Ascending aorta (tissue), 2 donors: ENCODE results near the gene PAPPA. TPM values are rescaled to one million over a fixed set of nuclear protein-coding genes. Genes with fewer than 3 reads are reported as not detected.

Source experiments
- DNase-seq, 2 donors: peaks; one replicate each; pipeline ENCODE4 v3.0.0-alpha.2; 2019; ENCODE audit warnings: low spot score in 2 of 2
- H3K27ac ChIP-seq, 2 donors: fragments of 200-600 bp; sonication (generic); one replicate each; pipeline ENCODE4 v1.5.1; 2016 to 2017; ENCODE audit warnings: mild to moderate bottlenecking in 1 of 2
- H3K27me3 ChIP-seq: fragments of 200-600 bp; sonication (generic); one replicate; pipeline ENCODE4 v1.5.1; 2017
- H3K36me3 ChIP-seq, 2 donors: fragments of 200-600 bp; sonication (generic); one replicate each; pipeline ENCODE4 v1.5.1; 2016
- H3K4me1 ChIP-seq, 2 donors: fragments of 200-600 bp; sonication (generic); one replicate each; pipeline ENCODE4 v1.5.1; 2016 to 2017; ENCODE audit warnings: mild to moderate bottlenecking in 1 of 2
- H3K4me3 ChIP-seq, 2 donors: fragments of 200-600 bp; sonication (generic); one replicate each; pipeline ENCODE4 v1.5.1; 2016 to 2017; ENCODE audit warnings: mild to moderate bottlenecking in 1 of 2
- H3K9me3 ChIP-seq, 2 donors: fragments of 200-600 bp; sonication (generic); one replicate each; pipeline ENCODE4 v1.5.1; 2016
- CTCF ChIP-seq, 3 experiments: fragments of 200-600 bp in 2 of 3; fragments of 450-650 bp in 1 of 3; sonication (generic) in 2 of 3; IDR thresholded peaks; one replicate each; pipeline ENCODE4 v1.5.1; 2016 to 2019; ENCODE audit warnings: antibody characterized with exemption in 3 of 3, mild to moderate bottlenecking in 1 of 3, moderate library complexity in 1 of 3
- intact Hi-C: fragments of 100-400 bp; cut with DNase I; formaldehyde crosslinking; loops from one replicate; pipeline ENCODE4 v1.15.1; 2023
- total RNA-seq: library from RNA; depleted of rRNA; stranded (reverse); fragments of >200 nt; gene quantifications from one replicate; pipeline ENCODE4 v1.1.0, GENCODE V29; 2016

PAPPA gene
- total RNA-seq, 1 donor from 2014 or later = 6.0 TPM

GRCh38 chr9:116247791-116248374 lies 94.3 kb downstream of the PAPPA start:
- no peak for DNase-seq
- Histone ChIP-seq H3K36me3 (no peaks in the 10 kb centered on the region), H3K27ac (no peak overlapping the region)

DNA sequence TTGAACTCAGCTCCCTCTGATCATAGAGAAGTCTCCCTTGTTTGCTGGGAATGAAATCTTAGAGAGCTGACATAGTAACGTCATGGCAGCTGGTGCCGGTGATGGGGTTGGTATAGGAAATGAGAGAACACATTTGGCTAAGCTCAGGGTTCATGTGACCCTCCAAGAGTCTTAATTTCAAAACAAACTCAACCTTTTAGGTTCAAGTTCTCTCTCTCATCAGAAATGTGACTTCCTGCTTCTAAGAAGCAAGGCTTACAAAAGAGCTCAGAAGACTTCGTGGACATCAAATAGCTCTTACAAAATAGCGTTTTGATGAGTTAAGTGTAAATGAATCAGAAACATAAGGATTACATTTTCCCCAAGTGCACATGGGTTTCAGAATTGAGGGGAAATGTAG lies 97.3 kb downstream of the PAPPA start:
- Histone ChIP-seq H3K27ac (no peak overlapping the region), H3K36me3 (no peaks in the 10 kb centered on the region), H3K9me3 (no peaks in the 10 kb centered on the region), H3K27me3 (no peaks in the 10 kb centered on the region), H3K4me1 (no peaks in the 10 kb centered on the region), H3K4me3 (no peak overlapping the region)
- TF ChIP-seq CTCF (IDR thresholded peaks at IDR 0.05) = no peak
- intact Hi-C loops = no loop called here
- DNase-seq = no peak

More at GRCh38 chr9:116247791-116248374, 94.3 kb downstream of the PAPPA start:
- TF ChIP-seq CTCF (IDR thresholded peaks at IDR 0.05) = no peak
- Histone ChIP-seq H3K4me3 (no peak overlapping the region), H3K4me1 (no peaks in the 10 kb centered on the region), H3K27me3 (no peaks in the 10 kb centered on the region), H3K9me3 (no peaks in the 10 kb centered on the region)
- intact Hi-C loops = no loop called here

DNA sequence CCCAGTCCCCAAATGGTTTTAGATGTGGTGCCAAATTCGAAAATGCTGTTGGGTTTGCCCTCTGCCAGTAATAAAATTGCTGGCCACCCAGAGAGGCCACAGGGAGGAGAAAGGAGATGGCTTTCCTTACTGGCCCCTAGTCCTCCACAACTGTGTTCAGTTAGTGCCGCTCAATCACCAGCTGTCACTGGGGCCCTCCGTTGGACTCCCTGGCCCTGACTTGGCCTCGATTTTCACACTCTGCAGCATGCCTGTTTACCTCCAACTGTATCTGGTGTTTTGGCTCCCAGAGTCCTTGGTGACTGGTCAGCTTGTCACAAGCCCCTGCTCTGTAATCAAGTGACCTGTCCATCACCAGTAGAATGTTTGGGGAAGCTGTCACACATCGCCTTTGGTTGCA lies 97.8 kb downstream of the PAPPA start:
- no peaks in the 10 kb centered on the region for H3K4me1 ChIP-seq
- H3K4me3 ChIP-seq = no peak overlapping the region
- H3K9me3 ChIP-seq = no peaks in the 10 kb centered on the region
- DNase-seq = no peak
- TF ChIP-seq CTCF (IDR thresholded peaks at IDR 0.05) = no peak
- intact Hi-C loops = no loop called here
- no peak overlapping the region for H3K27ac ChIP-seq
- H3K36me3 ChIP-seq = no peaks in the 10 kb centered on the region
- no peaks in the 10 kb centered on the region for H3K27me3 ChIP-seq

GRCh38 chr9:116260531-116260930 lies 106.9 kb downstream of the PAPPA start:
- intact Hi-C loops = no loop called here
- Histone ChIP-seq H3K9me3 (no peaks in the 10 kb centered on the region), H3K27ac (no peak overlapping the region), H3K36me3 (no peaks in the 10 kb centered on the region), H3K27me3 (no peaks in the 10 kb centered on the region), H3K4me3 (no peak overlapping the region), H3K4me1 (no peaks in the 10 kb centered on the region)
- TF ChIP-seq CTCF (IDR thresholded peaks at IDR 0.05) = no peak
- no peak for DNase-seq

DNA sequence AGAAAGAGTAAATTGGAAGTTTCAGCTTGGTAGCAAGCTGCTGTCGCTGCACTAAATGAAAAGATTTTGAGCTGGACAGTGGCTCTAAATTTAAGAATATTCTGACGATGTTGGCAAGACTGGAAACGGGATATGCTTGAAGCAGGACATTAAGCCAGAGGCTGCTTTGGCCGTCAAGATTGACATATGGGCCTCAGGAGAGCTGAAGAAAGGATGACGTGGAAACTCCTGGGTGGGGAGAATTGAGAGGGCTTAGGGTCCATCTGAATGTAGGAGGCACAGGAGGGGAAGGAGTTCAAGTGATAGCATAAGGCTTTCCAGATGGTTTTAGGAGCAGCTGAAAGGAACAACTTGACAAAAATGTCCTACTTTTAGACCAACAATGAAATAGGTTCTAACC lies 108.9 kb downstream of the PAPPA start:
- Histone ChIP-seq H3K4me1 (no peaks in the 10 kb centered on the region), H3K27me3 (no peaks in the 10 kb centered on the region), H3K36me3 (peaks cover 0 to 4% of the 10 kb centered on the region in 2 donors), H3K9me3 (no peaks in the 10 kb centered on the region), H3K27ac (no peak overlapping the region), H3K4me3 (no peak overlapping the region)
- no peak for TF ChIP-seq CTCF (IDR thresholded peaks at IDR 0.05)
- intact Hi-C loops = no loop called here
- DNase-seq = no peak

DNA sequence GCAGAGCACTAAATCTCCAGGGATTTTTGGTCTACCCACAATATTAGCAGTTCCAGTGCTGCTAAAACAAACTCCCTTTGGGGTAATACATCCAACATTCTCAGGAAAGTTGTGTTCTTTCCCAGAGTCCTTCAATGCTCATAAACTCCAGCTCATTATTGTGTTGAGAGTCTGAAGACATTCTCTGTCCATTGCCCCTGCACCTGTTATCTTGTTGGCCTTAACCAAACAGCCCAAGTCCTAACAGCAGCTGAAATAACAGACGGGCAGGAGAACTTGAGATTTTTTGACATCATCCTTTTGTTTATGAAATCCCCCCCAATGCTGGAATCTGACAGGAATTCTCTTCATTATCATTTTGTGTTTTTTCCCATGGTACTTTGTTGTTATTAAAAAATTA lies 110.8 kb downstream of the PAPPA start:
- no peak for DNase-seq
- intact Hi-C loops = no loop called here
- Histone ChIP-seq H3K27ac (no peak overlapping the region), H3K27me3 (no peaks in the 10 kb centered on the region), H3K4me3 (no peak overlapping the region), H3K4me1 (no peaks in the 10 kb centered on the region), H3K9me3 (no peaks in the 10 kb centered on the region), H3K36me3 (peaks cover 0 to 10% of the 10 kb centered on the region in 2 donors)
- no peak for TF ChIP-seq CTCF (IDR thresholded peaks at IDR 0.05)
